ENCODE data around the gene LSM14A. TPM values are rescaled to one million over a fixed set of nuclear protein-coding genes. Genes with fewer than 3 reads are reported as not detected.

LSM14A gene
- total and polyA plus RNA-seq, 4 donors = 12.6 to 133 (median 48.0) TPM

DNA sequence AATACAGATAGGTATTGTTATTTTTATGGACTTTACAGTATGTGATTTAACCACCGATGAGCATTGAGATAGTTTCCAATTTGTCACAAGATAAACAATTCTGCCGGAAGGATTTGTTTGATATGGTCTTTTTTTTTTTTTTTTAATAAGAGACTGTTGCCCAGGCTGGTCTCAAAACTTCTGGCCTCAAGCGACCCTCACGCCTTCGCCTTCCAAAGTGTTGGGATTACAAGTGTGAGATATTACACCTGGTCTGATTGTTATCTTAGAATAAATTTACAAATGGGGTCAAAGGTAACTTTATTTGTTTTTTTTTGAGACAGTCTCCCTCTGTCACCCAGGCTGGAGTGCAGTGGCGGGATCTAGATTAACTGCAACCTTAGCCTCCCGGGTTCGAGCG lies 83.2 kb downstream of the LSM14A start:
- Histone ChIP-seq H3K27me3 (ENCODE audit: control insufficient read depth in 4 of 4, insufficient read depth in 4 of 4, low read length in 3 of 4) (no peaks in the 10 kb centered on the region), H3K36me3 (ENCODE audit: control insufficient read depth in 4 of 4, insufficient read depth in 3 of 4, low read depth in 1 of 4, low read length in 3 of 4) (no peaks in the 10 kb centered on the region), H3K4me3 (ENCODE audit: low read depth in 1 of 3, low read length in 3 of 3) (peak overlapping the region; percentile 63 to 93 (median 72)), H3K9ac (ENCODE audit: low read depth in 1 of 2, low read length in 2 of 2) (peak overlapping the region; percentile 36 to 74), H3K4me1 (ENCODE audit: control insufficient read depth in 4 of 4, insufficient read depth in 4 of 4, low read length in 3 of 4) (peaks cover 6 to 26% (median 22%) of the 10 kb centered on the region in 4 donors), H3K27ac (ENCODE audit: low read depth in 1 of 2, low read length in 2 of 2) (peak overlapping the region; percentile 73 to 74), H3K9me3 (ENCODE audit: control insufficient read depth in 4 of 4, low read length in 3 of 4) (no peaks in the 10 kb centered on the region)
- 20% methylated on average over 9 of the region's 9 CpGs for WGBS
- TF ChIP-seq HNF4G (IDR thresholded peaks at IDR 0.05) = no peak
- TF ChIP-seq JUND (IDR thresholded peaks at IDR 0.05) = no peak
- no peak for TF ChIP-seq GABPA (IDR thresholded peaks at IDR 0.05 in 1 of 2, conservative IDR thresholded peaks at IDR 0.05 in 1 of 2)
- TF ChIP-seq, protein P1, sequence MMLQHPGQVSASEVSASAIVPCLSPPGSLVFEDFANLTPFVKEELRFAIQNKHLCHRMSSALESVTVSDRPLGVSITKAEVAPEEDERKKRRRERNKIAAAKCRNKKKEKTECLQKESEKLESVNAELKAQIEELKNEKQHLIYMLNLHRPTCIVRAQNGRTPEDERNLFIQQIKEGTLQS (IDR thresholded peaks at IDR 0.05) = no peak
- TF ChIP-seq, protein P2, sequence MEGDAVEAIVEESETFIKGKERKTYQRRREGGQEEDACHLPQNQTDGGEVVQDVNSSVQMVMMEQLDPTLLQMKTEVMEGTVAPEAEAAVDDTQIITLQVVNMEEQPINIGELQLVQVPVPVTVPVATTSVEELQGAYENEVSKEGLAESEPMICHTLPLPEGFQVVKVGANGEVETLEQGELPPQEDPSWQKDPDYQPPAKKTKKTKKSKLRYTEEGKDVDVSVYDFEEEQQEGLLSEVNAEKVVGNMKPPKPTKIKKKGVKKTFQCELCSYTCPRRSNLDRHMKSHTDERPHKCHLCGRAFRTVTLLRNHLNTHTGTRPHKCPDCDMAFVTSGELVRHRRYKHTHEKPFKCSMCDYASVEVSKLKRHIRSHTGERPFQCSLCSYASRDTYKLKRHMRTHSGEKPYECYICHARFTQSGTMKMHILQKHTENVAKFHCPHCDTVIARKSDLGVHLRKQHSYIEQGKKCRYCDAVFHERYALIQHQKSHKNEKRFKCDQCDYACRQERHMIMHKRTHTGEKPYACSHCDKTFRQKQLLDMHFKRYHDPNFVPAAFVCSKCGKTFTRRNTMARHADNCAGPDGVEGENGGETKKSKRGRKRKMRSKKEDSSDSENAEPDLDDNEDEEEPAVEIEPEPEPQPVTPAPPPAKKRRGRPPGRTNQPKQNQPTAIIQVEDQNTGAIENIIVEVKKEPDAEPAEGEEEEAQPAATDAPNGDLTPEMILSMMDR (IDR thresholded peaks at IDR 0.05; ENCODE audit: low read depth, low read length, missing input control) = no peak
- no peak for TF ChIP-seq TAF1 (conservative IDR thresholded peaks at IDR 0.05)
- no peak for TF ChIP-seq YY1 (IDR thresholded peaks at IDR 0.05)
- no peak for TF ChIP-seq SP1 (IDR thresholded peaks at IDR 0.05)
- no peak for DNase-seq (ENCODE audit: low spot score)

DNA sequence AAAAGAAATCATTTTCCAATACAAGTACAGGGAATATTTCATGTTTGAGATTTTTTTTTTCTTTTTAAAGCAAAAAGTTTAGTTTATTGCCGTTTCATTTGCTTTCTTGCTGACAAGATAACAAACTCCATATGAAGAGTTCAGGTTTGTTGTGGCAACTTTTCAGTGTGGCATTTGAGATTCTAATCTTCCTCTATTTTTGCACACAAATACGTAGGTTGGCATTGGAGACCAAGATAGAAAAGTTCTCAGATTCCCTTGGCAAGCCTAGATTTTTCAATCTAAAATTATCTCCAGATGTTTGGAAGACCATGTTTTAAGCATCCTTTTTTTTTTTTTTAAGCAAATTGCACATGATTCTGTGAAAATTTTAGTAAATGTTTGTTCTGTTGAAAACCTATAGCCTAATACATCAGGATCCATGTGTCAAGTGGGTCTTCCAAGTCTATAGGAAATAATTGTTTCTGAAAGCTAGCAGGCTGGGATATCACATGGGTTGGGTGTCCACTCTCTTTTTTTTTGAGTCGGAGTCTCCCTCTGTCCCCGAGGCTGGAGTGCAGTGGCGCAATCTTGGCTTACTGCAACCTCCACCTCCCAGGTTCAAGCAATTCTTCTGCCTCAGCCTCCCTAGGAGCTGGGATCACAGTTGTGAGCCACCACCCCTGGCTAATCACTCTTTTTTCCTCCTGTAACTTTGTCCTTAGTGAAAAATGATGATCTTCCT lies 84.7 kb downstream of the LSM14A start:
- DNase-seq (ENCODE audit: low spot score) = no peak
- Histone ChIP-seq H3K27ac (ENCODE audit: low read depth in 1 of 2, low read length in 2 of 2) (peak overlapping the region; percentile 11 to 41), H3K4me1 (ENCODE audit: control insufficient read depth in 4 of 4, insufficient read depth in 4 of 4, low read length in 3 of 4) (peaks cover 6 to 26% (median 22%) of the 10 kb centered on the region in 4 donors), H3K9ac (ENCODE audit: low read depth in 1 of 2, low read length in 2 of 2) (no peak overlapping the region), H3K27me3 (ENCODE audit: control insufficient read depth in 4 of 4, insufficient read depth in 4 of 4, low read length in 3 of 4) (no peaks in the 10 kb centered on the region), H3K4me3 (ENCODE audit: low read depth in 1 of 3, low read length in 3 of 3) (no peak overlapping the region), H3K36me3 (ENCODE audit: control insufficient read depth in 4 of 4, insufficient read depth in 3 of 4, low read depth in 1 of 4, low read length in 3 of 4) (no peaks in the 10 kb centered on the region), H3K9me3 (ENCODE audit: control insufficient read depth in 4 of 4, low read length in 3 of 4) (no peaks in the 10 kb centered on the region)
- TF ChIP-seq RXRA (IDR thresholded peaks at IDR 0.05) = peak in 1 of 2 donors; percentile 7
- TF ChIP-seq HNF4G (IDR thresholded peaks at IDR 0.05) = peak; percentile 12
- no peak for TF ChIP-seq SP1 (IDR thresholded peaks at IDR 0.05)
- TF ChIP-seq HNF4A (conservative IDR thresholded peaks at IDR 0.05) = peak; percentile 59 to 60
- 39% methylated on average over 5 of the region's 5 CpGs for WGBS

DNA sequence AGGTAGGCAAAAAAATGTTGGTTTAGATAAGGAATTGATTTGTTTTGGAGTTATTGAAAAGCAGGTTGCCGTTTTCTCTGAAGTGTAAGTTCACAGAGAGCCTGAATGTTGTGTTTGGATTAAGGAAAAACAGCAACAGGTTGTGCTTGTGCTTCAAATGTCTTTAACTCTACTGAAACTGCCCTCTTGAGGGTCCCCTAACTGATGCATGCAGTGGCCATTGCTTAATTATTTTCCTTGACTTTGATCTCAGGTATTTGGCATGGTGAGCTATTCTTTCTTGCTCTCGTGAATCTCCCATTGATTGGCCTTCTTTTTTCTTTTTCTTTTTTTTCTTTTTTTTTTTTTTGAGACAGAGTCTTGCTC lies 85.2 kb downstream of the LSM14A start:
- no peak overlapping the region for H3K4me3 ChIP-seq (ENCODE audit: low read depth in 1 of 3, low read length in 3 of 3)
- peaks cover 6 to 26% (median 22%) of the 10 kb centered on the region in 4 donors for H3K4me1 ChIP-seq (ENCODE audit: control insufficient read depth in 4 of 4, insufficient read depth in 4 of 4, low read length in 3 of 4)
- no peaks in the 10 kb centered on the region for H3K27me3 ChIP-seq (ENCODE audit: control insufficient read depth in 4 of 4, insufficient read depth in 4 of 4, low read length in 3 of 4)
- H3K9ac ChIP-seq (ENCODE audit: low read depth in 1 of 2, low read length in 2 of 2) = no peak overlapping the region
- H3K36me3 ChIP-seq (ENCODE audit: control insufficient read depth in 4 of 4, insufficient read depth in 3 of 4, low read depth in 1 of 4, low read length in 3 of 4) = no peaks in the 10 kb centered on the region
- 38% methylated on average over 2 of the region's 2 CpGs for WGBS
- peak overlapping the region in 1 of 2 donors; percentile 41 for H3K27ac ChIP-seq (ENCODE audit: low read depth in 1 of 2, low read length in 2 of 2)
- DNase-seq (ENCODE audit: low spot score) = no peak
- H3K9me3 ChIP-seq (ENCODE audit: control insufficient read depth in 4 of 4, low read length in 3 of 4) = no peaks in the 10 kb centered on the region
- TF ChIP-seq, protein P3, sequence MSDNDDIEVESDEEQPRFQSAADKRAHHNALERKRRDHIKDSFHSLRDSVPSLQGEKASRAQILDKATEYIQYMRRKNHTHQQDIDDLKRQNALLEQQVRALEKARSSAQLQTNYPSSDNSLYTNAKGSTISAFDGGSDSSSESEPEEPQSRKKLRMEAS (IDR thresholded peaks at IDR 0.05) = no peak
- TF ChIP-seq YY1 (IDR thresholded peaks at IDR 0.05) (no peak), SP1 (IDR thresholded peaks at IDR 0.05) (no peak), HNF4G (IDR thresholded peaks at IDR 0.05) (no peak), EGR1 (IDR thresholded peaks at IDR 0.05; ENCODE audit: low read depth in 2 of 2) (no peak), NR2F2 (IDR thresholded peaks at IDR 0.05) (no peak), FOXA2 (IDR thresholded peaks at IDR 0.05) (no peak), TAF1 (conservative IDR thresholded peaks at IDR 0.05) (no peak), FOXA1 (IDR thresholded peaks at IDR 0.05) (no peak)
- TF ChIP-seq, protein P2 (IDR thresholded peaks at IDR 0.05; ENCODE audit: low read depth, low read length, missing input control) = no peak
- TF ChIP-seq, protein P4, sequence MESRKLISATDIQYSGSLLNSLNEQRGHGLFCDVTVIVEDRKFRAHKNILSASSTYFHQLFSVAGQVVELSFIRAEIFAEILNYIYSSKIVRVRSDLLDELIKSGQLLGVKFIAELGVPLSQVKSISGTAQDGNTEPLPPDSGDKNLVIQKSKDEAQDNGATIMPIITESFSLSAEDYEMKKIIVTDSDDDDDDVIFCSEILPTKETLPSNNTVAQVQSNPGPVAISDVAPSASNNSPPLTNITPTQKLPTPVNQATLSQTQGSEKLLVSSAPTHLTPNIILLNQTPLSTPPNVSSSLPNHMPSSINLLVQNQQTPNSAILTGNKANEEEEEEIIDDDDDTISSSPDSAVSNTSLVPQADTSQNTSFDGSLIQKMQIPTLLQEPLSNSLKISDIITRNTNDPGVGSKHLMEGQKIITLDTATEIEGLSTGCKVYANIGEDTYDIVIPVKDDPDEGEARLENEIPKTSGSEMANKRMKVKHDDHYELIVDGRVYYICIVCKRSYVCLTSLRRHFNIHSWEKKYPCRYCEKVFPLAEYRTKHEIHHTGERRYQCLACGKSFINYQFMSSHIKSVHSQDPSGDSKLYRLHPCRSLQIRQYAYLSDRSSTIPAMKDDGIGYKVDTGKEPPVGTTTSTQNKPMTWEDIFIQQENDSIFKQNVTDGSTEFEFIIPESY (IDR thresholded peaks at IDR 0.05) = no peak
- TF ChIP-seq, protein P5, sequence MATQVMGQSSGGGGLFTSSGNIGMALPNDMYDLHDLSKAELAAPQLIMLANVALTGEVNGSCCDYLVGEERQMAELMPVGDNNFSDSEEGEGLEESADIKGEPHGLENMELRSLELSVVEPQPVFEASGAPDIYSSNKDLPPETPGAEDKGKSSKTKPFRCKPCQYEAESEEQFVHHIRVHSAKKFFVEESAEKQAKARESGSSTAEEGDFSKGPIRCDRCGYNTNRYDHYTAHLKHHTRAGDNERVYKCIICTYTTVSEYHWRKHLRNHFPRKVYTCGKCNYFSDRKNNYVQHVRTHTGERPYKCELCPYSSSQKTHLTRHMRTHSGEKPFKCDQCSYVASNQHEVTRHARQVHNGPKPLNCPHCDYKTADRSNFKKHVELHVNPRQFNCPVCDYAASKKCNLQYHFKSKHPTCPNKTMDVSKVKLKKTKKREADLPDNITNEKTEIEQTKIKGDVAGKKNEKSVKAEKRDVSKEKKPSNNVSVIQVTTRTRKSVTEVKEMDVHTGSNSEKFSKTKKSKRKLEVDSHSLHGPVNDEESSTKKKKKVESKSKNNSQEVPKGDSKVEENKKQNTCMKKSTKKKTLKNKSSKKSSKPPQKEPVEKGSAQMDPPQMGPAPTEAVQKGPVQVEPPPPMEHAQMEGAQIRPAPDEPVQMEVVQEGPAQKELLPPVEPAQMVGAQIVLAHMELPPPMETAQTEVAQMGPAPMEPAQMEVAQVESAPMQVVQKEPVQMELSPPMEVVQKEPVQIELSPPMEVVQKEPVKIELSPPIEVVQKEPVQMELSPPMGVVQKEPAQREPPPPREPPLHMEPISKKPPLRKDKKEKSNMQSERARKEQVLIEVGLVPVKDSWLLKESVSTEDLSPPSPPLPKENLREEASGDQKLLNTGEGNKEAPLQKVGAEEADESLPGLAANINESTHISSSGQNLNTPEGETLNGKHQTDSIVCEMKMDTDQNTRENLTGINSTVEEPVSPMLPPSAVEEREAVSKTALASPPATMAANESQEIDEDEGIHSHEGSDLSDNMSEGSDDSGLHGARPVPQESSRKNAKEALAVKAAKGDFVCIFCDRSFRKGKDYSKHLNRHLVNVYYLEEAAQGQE (IDR thresholded peaks at IDR 0.05) = no peak
